GM18520 (cell line): Measurements from ENCODE around the gene MYH13.

ENCODE experiments used
- ATAC-seq: cut with Tn5 transposase; IDR thresholded peaks from one replicate; pipeline ENCODE4 v1.9.1; 2021; ENCODE audit not compliant: unreplicated experiment

Gene MYH13

GRCh38 chr17:10262451-10262850 is 110.4 kb downstream of the MYH13 start:
- no peak for ATAC-seq

DNA sequence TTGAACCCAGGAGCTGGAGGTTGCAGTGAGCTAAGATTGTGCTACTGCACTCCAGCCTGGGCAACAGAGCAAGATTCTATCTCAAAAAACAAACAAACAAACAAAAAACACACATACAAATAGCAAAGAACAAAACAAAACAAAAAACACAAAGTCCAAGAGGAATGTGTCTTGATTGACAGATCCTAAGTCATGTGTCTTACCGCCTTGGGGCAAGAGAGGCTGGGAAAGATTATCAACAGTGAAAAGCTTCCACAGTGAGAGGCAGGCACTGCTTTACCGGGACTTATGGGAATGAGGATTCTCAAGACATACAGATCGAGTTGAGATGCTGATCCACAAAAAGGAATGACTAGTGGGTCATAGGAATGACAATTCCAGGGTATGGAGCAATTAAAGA is 111.7 kb downstream of the MYH13 start:
- ATAC-seq = no peak

GRCh38 chr17:10251212-10251948 is 121.4 kb downstream of the MYH13 start:
- ATAC-seq = peak; percentile 82
